ENCODE data around the gene ATXN7L1.

The ATXN7L1 gene

DNA sequence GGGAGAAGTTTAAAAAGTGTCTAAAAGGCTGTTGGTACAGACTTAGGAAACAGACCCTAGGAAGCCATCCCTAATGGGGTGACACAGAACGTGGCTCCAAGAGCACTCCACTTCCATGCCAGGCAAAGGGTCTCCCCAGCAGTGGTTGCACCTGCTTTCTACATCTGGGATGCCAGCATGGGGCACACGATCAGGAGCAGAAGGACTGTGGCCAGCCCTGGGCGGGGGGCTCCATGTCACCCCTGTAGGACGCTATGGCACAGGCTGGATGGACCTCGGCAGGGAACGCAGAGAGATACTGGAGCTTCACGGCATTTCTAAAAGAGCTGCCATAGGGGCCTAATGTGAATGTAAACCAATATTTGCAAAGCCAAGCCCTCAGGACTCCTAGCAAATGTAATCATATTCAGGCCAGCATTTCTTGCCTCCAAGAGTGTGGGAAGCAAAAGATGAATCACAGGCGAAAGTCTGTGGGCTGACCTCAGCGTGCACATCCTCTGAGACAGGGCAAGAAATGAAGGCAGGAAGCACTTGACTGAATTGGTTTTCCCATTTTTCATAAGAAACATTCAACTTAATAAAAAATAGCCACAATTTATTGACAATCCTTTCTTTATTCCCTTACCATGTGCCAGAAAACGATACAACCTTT lies 93.9 kb downstream of the ATXN7L1 start:
- Histone ChIP-seq H3K9me3 (ENCODE audit: insufficient read depth, low read length) (no peaks in the 10 kb centered on the region), H3K27ac (ENCODE audit: low read length) (no peak overlapping the region), H3K27me3 (ENCODE audit: low read depth, low read length) (peaks cover 73% of the 10 kb centered on the region), H3K79me2 (ENCODE audit: low read length) (no peaks in the 10 kb centered on the region), H3K4me3 (ENCODE audit: low read length) (no peak overlapping the region), H3K4me2 (ENCODE audit: low read length) (no peak overlapping the region), H3K9ac (ENCODE audit: low read length) (no peak overlapping the region), H3K4me1 (ENCODE audit: low read length) (no peaks in the 10 kb centered on the region), H3K36me3 (replicated peaks; ENCODE audit: low read depth, low read length) (no peaks in the 10 kb centered on the region), H4K20me1 (ENCODE audit: insufficient read depth, low read length) (no peaks in the 10 kb centered on the region; the same call in 1 of the 2 replicates), H2AFZ (ENCODE audit: low read depth, low read length) (no peak overlapping the region)
- TF ChIP-seq, protein P1, sequence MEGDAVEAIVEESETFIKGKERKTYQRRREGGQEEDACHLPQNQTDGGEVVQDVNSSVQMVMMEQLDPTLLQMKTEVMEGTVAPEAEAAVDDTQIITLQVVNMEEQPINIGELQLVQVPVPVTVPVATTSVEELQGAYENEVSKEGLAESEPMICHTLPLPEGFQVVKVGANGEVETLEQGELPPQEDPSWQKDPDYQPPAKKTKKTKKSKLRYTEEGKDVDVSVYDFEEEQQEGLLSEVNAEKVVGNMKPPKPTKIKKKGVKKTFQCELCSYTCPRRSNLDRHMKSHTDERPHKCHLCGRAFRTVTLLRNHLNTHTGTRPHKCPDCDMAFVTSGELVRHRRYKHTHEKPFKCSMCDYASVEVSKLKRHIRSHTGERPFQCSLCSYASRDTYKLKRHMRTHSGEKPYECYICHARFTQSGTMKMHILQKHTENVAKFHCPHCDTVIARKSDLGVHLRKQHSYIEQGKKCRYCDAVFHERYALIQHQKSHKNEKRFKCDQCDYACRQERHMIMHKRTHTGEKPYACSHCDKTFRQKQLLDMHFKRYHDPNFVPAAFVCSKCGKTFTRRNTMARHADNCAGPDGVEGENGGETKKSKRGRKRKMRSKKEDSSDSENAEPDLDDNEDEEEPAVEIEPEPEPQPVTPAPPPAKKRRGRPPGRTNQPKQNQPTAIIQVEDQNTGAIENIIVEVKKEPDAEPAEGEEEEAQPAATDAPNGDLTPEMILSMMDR (IDR thresholded peaks at IDR 0.05; ENCODE audit: low read depth, low read length) = no peak

DNA sequence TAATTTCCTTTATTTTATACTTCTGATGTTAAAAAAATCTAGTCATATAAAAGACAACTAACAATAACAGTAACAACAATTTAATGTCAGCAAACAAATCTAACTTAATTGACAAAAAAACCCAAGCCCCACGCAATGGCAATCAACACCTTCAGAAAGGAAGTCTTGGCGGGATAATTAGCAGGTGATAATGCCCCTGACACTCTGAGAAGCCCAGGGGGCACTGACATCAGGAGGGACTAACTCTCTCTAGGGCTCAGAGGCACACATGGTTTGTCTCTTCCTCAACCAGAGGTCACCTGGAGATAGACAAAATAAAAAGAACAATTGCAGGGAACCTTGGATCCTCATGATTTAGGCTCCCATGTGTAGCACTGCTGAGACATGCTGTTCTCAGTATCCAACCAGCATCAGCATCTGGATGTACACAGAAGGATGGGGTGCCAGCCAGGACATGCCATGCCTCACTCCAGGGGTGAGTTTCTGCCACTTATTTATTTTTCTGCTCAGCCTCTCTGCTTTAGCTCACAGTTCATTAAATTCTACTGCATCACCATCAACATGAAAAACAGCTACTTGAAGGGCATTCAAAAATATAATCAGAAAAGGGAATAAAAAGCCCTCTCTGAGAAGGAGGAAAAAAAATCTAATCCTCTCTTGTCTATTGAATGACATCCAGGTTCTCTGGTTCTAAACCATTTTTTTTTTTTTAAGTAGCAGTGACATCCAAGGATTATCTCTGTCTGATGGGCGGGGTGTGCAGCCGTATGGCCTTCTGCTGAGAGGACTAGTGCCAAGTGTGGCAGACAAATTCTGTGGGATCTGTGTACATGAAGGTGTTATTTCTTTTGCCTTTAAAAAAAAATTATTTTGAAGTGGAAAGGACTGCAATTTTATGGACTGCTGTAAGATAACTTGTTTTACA lies 96.3 kb downstream of the ATXN7L1 start:
- Histone ChIP-seq H3K27ac (ENCODE audit: low read length) (no peak overlapping the region), H3K9me3 (ENCODE audit: insufficient read depth, low read length) (no peaks in the 10 kb centered on the region), H3K9ac (ENCODE audit: low read length) (no peak overlapping the region), H3K4me1 (ENCODE audit: low read length) (no peaks in the 10 kb centered on the region), H2AFZ (ENCODE audit: low read depth, low read length) (no peak overlapping the region), H3K36me3 (replicated peaks; ENCODE audit: low read depth, low read length) (no peaks in the 10 kb centered on the region), H3K27me3 (ENCODE audit: low read depth, low read length) (peaks cover 76% of the 10 kb centered on the region), H3K4me3 (ENCODE audit: low read length) (no peak overlapping the region), H4K20me1 (ENCODE audit: insufficient read depth, low read length) (no peaks in the 10 kb centered on the region; the same call in 1 of the 2 replicates), H3K4me2 (ENCODE audit: low read length) (no peak overlapping the region), H3K79me2 (ENCODE audit: low read length) (no peaks in the 10 kb centered on the region)
- TF ChIP-seq, protein P1 (IDR thresholded peaks at IDR 0.05; ENCODE audit: low read depth, low read length) = no peak
- TF ChIP-seq EZH2phosphoT487 (IDR thresholded peaks at IDR 0.05; ENCODE audit: low read depth) = no peak

DNA sequence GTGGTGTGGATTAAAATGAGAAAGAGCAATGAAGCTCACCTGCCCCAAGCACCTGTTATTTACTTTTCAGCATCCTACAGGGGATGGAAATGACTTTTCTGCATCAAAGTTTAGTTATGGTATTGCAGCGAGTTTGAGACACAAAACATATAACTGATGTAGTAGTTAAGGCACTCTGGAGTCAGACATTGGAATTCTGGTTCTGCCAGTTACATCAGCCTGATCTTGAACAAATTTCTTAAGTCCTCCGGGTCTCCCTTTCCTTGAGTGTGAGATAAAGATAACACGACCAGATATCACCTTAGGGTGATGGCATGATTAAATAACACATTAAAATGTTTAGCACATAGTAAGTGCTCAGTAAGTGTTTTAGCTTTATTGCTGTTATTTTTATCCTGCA lies 97.4 kb downstream of the ATXN7L1 start:
- no peaks in the 10 kb centered on the region for H3K4me1 ChIP-seq (ENCODE audit: low read length)
- no peak overlapping the region for H2AFZ ChIP-seq (ENCODE audit: low read depth, low read length)
- no peaks in the 10 kb centered on the region for H3K79me2 ChIP-seq (ENCODE audit: low read length)
- H3K36me3 ChIP-seq (replicated peaks; ENCODE audit: low read depth, low read length) = no peaks in the 10 kb centered on the region
- no peaks in the 10 kb centered on the region; the same call in 1 of the 2 replicates for H4K20me1 ChIP-seq (ENCODE audit: insufficient read depth, low read length)
- H3K4me3 ChIP-seq (ENCODE audit: low read length) = no peak overlapping the region
- no peaks in the 10 kb centered on the region for H3K9me3 ChIP-seq (ENCODE audit: insufficient read depth, low read length)
- TF ChIP-seq, protein P1 (IDR thresholded peaks at IDR 0.05; ENCODE audit: low read depth, low read length) = no peak
- TF ChIP-seq EZH2phosphoT487 (IDR thresholded peaks at IDR 0.05; ENCODE audit: low read depth) = no peak
- H3K27me3 ChIP-seq (ENCODE audit: low read depth, low read length) = peaks cover 79% of the 10 kb centered on the region
- H3K27ac ChIP-seq (ENCODE audit: low read length) = no peak overlapping the region
- H3K4me2 ChIP-seq (ENCODE audit: low read length) = no peak overlapping the region
- H3K9ac ChIP-seq (ENCODE audit: low read length) = no peak overlapping the region

All from OCI-LY3 (cell line).